ENCODE measurements around the gene SYNE3.

The SYNE3 gene

DNA sequence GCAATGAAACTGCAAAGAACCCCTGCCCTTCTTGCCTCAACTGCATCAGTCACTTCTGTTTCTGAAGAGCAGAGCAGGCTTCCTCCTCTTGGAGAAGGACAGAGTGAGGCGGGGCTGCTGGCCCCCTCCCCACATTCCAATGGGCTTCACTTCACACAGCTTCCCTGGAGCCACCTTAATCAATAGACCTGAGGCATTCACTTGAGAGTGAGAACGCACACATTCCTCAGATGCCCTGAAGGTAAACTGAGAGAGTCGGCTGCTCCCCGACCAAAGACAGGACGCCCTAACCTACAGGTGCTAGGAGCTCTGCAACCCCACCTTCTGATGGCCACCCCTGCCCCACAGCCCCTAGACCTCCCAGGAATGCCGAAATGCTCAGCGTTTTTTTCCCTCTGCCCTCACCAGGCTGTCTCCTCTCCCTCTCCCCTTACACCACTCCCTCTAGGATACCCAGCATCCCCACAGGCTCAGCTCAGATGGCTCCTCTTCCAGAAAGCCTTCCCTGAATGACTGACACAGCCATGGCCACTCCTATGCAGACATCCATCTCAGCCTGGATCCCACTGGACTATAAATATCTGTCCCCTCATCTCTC, 31.1 kb downstream of the SYNE3 start:
- TF ChIP-seq JUND (IDR thresholded peaks at IDR 0.05; ENCODE audit: low read depth), result no peak
- in situ Hi-C loops (cut with HindIII; ENCODE audit: low pct_unique_long_range_greater_than_20kb, low sequenced_read_pairs), result no loop called here

GRCh38 chr14:95484296-95484695, 32.2 kb downstream of the SYNE3 start:
- in situ Hi-C loops (cut with HindIII; ENCODE audit: low pct_unique_long_range_greater_than_20kb, low sequenced_read_pairs), result no loop called here
- no peak for TF ChIP-seq JUND (IDR thresholded peaks at IDR 0.05; ENCODE audit: low read depth)
- DNase-seq (ENCODE audit: low read depth in 1 of 2, low spot score in 1 of 2), result no peak

More for the DNA sequence above, 31.1 kb downstream of the SYNE3 start:
- DNase-seq (ENCODE audit: low read depth in 1 of 2, low spot score in 1 of 2), result no peak

DNA sequence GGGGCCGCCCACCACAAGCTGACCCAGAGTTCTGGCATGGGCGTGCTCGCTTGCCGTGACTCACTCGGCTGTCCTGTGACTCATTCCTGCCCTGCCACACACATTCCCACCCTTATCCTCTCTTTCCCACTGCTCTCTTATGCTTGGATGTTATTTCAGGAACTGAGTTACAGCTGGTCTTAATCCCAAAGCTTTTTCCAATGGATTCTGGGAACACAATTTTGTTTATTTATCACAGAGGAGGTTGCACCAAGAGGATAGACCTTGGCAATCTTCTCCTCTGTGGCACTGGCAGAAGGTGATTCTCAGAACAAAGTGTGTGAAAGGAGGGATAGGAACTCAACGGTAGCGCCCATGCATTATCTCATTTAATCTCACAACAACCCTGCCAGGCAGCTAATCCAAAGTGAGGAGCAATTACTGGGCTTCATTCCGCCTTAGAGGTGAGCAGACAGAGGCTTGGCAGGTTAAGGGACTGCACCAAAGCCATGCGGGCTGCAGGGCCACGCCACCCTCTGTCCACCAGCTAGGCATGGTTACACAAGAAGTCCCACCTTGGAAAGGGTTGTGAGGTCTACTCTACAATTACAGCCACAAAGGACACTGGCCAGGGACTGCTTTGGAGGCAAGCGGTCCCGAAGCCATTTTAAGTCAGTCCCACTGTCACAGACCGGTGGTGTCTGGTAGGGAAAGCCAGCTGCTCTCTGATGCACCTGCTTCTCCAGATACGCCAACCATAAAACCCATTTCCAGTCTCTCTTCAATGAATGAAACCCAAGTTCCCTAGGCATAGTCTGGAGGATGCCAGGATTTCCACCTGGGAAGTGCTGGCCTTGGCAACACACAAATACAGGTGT, 32.9 kb downstream of the SYNE3 start:
- in situ Hi-C loops (cut with HindIII; ENCODE audit: low pct_unique_long_range_greater_than_20kb, low sequenced_read_pairs), result no loop called here
- TF ChIP-seq JUND (IDR thresholded peaks at IDR 0.05; ENCODE audit: low read depth), result no peak
- no peak for DNase-seq (ENCODE audit: low read depth in 1 of 2, low spot score in 1 of 2)

DNA sequence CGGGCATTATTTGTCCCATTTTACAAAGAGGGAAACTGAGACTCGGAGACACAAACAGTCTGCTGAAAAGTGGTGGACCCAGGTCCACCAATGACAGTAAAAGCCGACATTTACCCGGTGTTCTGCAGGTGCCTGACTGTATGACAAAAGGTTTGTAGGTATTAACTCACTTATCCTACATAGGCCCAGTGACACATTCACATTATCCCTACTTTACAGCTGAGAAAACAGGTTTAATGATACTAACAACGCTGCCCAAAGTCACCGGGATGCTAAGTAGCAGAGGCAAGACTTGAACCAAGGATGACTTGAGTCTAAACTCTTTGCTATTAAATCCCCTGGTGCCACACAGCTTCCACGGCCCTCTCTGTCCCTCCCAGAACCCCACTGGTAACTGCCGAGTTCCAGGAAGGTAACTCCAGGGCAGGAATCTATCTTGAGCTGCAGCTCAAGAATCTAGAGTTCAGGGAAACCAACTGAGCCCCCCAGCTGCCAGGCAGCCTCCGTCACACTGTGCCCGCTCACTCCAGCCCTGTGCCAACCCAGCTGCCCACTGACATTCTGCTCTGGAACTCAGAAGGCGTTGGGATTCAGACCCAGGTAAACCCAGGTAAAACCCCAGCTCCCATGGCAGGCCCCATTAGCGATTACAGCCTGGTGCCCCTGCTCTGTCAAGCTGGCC, 33.7 kb downstream of the SYNE3 start:
- no peak for DNase-seq (ENCODE audit: low read depth in 1 of 2, low spot score in 1 of 2)
- in situ Hi-C loops (cut with HindIII; ENCODE audit: low pct_unique_long_range_greater_than_20kb, low sequenced_read_pairs), result no loop called here
- no peak for TF ChIP-seq JUND (IDR thresholded peaks at IDR 0.05; ENCODE audit: low read depth)

DNA sequence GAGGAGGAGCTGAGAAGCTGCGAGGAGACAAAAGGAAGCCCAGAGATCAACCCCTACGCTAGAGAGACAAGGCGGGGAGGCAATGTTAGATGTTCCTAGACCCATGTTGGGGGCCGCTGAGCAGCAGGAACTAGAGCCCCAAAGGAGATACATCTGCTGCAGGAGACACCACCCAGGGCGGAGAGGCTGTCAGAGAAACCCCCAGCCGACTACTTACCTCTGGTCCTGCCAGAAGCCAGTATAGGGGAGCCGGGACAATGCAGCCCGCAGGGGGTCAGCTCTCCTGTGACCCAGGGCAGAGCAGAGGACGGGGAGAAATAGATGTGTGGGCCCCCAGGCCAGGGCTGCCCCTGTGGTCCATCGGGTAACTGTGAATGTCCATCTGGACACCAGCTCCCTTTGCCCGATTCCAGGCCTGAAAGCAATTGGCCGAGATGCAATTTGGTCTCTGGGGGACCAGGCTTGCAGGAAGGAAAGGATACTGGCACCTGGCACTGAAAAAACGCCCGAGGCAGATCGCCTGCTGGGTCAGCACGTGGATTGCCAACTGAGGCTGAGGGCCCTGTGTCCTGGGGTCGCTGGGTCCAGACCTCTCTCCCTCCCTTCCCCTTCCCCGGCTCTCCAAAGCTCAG, 34.9 kb downstream of the SYNE3 start:
- TF ChIP-seq JUND (IDR thresholded peaks at IDR 0.05; ENCODE audit: low read depth), result no peak
- in situ Hi-C loops (cut with HindIII; ENCODE audit: low pct_unique_long_range_greater_than_20kb, low sequenced_read_pairs), result no loop called here
- no peak for DNase-seq (ENCODE audit: low read depth in 1 of 2, low spot score in 1 of 2)

DNA sequence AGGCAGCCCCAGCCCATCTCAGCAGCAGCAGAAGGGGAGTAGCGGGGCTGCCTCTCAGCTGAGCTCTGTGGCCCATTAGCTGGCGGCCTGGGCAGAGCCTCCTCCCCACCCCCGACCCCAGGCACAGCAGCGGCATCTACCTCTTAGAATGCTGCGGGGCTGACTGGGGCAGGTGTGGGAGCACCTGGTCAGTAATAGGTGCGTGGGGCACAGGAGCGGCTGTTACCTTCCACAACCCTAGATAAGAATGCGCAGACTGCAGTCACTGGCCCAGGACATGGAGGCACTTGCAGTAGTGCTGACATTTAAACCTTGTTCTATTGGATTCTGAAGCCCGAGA, 35.6 kb downstream of the SYNE3 start:
- in situ Hi-C loops (cut with HindIII; ENCODE audit: low pct_unique_long_range_greater_than_20kb, low sequenced_read_pairs), result no loop called here
- no peak for DNase-seq (ENCODE audit: low read depth in 1 of 2, low spot score in 1 of 2)
- TF ChIP-seq JUND (IDR thresholded peaks at IDR 0.05; ENCODE audit: low read depth), result no peak

GRCh38 chr14:95480109-95480886, 36.2 kb downstream of the SYNE3 start:
- DNase-seq (ENCODE audit: low read depth in 1 of 2, low spot score in 1 of 2), result no peak
- in situ Hi-C loops (cut with HindIII; ENCODE audit: low pct_unique_long_range_greater_than_20kb, low sequenced_read_pairs), result no loop called here

GRCh38 chr14:95479494-95479893, 37.0 kb downstream of the SYNE3 start:
- no peak for DNase-seq (ENCODE audit: low read depth in 1 of 2, low spot score in 1 of 2)
- in situ Hi-C loops (cut with HindIII; ENCODE audit: low pct_unique_long_range_greater_than_20kb, low sequenced_read_pairs), result no loop called here
- no peak for TF ChIP-seq JUND (IDR thresholded peaks at IDR 0.05; ENCODE audit: low read depth)

More at GRCh38 chr14:95480109-95480886, 36.2 kb downstream of the SYNE3 start:
- no peak for TF ChIP-seq JUND (IDR thresholded peaks at IDR 0.05; ENCODE audit: low read depth)

DNA sequence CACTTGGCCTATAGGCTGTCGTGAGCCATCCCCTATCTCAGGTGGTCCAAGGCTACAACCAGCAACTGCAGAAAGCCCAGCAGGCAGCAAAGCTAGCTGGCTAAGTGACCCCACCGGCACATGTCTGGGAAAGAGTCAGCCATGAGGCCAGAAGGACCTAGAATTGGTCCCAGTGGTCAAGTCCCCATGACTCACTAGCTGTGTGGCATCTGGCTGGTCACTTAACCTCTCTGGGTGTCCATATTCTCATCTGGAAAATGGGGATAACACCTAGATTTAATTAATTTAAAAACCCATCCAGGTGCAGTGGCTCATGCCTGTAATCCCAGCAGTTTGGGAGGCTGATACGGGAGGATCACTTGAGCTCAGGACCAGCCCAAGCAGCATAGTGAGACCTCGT, 37.6 kb downstream of the SYNE3 start:
- DNase-seq (ENCODE audit: low read depth in 1 of 2, low spot score in 1 of 2), result no peak
- in situ Hi-C loops (cut with HindIII; ENCODE audit: low pct_unique_long_range_greater_than_20kb, low sequenced_read_pairs), result no loop called here
- no peak for TF ChIP-seq JUND (IDR thresholded peaks at IDR 0.05; ENCODE audit: low read depth)

GRCh38 chr14:95478309-95478708, 38.1 kb downstream of the SYNE3 start:
- in situ Hi-C loops (cut with HindIII; ENCODE audit: low pct_unique_long_range_greater_than_20kb, low sequenced_read_pairs), result no loop called here
- DNase-seq (ENCODE audit: low read depth in 1 of 2, low spot score in 1 of 2), result no peak
- no peak for TF ChIP-seq JUND (IDR thresholded peaks at IDR 0.05; ENCODE audit: low read depth)

GRCh38 chr14:95477411-95478269, 38.8 kb downstream of the SYNE3 start:
- DNase-seq (ENCODE audit: low read depth in 1 of 2, low spot score in 1 of 2), result no peak
- TF ChIP-seq JUND (IDR thresholded peaks at IDR 0.05; ENCODE audit: low read depth), result no peak
- in situ Hi-C loops (cut with HindIII; ENCODE audit: low pct_unique_long_range_greater_than_20kb, low sequenced_read_pairs), result no loop called here
